Dedifferentiated amniotic fluid mesenchymal stem cell (primary cell): ENCODE results near the gene ADGRD1.
"Not testable (repeated sequence)": the region's sequence is repeated elsewhere in the genome, so short reads cannot be mapped to it uniquely, and the experiment has no call there.

Experiments used
- DNase-seq: peaks from one replicate; pipeline ENCODE4 v3.0.0-alpha.2; 2016; ENCODE audit errors: extremely low spot score

Gene ADGRD1

GRCh38 chr12:130987151-130987931 lies 33.6 kb downstream of the ADGRD1 start:
- DNase-seq = no peak

- no peak for DNase-seq
Measured at GRCh38 chr12:130988261-130988660, 34.6 kb downstream of the ADGRD1 start.

DNA sequence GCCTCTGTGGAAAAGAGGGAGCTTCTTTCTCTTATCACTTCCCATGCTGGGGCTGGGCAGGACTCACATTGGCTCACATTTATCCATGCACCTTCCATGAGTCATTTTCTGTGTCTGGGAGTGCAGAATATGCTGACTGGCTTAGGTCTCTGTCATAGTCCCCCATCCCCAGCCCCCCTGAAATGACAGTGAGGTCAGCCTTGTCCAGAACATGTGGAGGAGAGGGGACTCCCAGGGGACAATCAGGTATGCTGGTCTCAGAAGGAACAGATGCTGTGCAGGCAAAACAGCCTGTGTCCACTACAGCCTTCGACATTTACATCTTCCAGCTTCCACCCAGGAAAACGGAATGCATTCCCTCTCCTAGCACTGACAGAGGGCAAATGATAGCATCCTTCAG lies 35.0 kb downstream of the ADGRD1 start:
- no peak for DNase-seq

DNA sequence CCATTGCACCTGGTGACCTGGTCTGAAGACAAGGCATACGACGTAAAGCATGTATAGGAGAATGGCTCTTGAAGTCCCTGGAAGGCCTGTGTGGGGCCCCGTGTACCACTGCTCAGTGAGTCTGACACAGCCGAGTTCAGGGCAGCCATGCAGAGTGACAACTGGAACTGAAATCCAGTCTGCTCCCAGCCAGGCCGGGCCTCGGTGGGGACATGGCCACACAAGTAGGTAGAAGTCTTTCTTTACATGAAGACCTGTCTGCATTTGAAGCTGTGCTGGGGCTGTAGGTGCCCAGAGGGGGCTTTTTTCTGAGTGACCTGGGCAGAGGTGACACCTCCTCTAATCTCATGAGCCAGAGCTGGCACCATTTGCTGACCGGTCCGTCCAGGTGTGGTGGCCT lies 35.7 kb downstream of the ADGRD1 start:
- no peak for DNase-seq

DNA sequence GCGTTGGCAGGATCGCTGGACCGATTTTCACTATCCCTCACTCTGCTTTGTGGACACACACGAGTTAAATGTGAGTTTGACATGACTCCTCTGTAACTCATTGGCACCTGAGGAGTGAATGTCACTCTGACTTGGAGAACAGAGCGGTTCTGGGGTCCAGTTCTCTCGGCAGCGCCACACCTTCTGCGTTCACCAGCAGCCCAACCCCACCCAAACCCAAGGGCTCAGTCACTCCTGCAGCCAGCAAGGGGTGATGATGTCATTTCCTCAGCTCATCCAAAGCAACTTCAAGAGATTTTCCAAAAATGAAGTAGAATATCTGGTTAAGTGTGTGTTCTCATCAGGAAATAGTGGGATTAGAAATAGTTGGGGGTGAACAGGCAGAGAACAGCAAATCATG lies 36.3 kb downstream of the ADGRD1 start:
- DNase-seq = no peak

GRCh38 chr12:130992448-130992847 lies 38.7 kb downstream of the ADGRD1 start:
- DNase-seq = no peak

- no peak for DNase-seq
Measured at GRCh38 chr12:130992979-130993538, 39.4 kb downstream of the ADGRD1 start.

- DNase-seq = no peak
Measured at GRCh38 chr12:130993759-130994670, 40.3 kb downstream of the ADGRD1 start.

GRCh38 chr12:130994821-130995375 lies 41.2 kb downstream of the ADGRD1 start:
- no peak for DNase-seq

DNA sequence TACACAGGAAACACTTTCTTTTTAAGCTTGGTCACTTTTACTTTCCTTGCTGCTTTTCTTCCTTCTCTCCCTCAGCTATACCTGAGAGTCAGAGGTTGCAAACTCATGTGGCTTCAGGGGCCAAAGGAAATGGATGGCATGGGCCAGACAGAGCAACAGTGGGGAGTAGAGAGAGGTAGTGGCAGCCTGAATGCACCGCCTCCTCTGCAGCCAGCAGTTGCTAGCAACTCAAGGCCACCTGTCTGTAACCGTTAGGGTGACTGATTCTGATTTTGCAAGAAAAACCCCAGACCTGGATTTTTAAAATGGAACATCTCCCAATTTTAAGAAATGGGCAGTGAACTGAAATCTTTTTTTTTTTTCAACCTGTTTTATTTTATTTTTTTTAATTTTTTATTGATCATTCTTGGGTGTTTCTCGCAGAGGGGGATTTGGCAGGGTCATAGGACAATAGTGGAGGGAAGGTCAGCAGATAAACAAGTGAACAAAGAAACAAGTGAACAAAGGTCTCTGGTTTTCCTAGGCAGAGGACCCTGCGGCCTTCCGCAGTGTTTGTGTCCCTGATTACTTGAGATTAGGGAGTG lies 41.8 kb downstream of the ADGRD1 start:
- not testable (repeated sequence) for DNase-seq

- DNase-seq = no peak
Measured at GRCh38 chr12:130998136-130998535, 44.4 kb downstream of the ADGRD1 start.

DNA sequence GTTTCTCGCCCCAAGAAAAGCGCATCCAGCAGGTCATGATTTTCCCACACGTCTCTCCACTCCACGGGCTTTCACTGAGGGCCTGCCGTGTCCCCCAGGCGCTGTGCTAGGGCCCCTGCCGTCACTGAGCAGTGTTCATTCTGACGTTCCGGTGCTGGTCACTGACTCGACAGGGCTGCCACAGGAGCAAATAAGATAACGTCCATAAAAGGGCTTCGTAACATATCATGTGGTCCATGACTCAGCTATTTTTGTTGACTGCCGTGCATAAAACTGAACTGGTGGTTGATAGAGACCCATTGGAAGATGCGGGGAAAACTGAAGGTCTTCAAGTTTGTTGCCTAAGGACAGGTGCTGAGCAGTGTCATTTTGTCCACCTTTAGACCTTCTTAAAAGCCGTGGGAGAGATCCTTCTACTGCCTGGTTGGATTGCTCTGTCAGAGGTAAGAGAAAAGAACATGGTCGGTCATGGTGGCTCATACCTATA lies 46.3 kb downstream of the ADGRD1 start:
- no peak for DNase-seq

DNA sequence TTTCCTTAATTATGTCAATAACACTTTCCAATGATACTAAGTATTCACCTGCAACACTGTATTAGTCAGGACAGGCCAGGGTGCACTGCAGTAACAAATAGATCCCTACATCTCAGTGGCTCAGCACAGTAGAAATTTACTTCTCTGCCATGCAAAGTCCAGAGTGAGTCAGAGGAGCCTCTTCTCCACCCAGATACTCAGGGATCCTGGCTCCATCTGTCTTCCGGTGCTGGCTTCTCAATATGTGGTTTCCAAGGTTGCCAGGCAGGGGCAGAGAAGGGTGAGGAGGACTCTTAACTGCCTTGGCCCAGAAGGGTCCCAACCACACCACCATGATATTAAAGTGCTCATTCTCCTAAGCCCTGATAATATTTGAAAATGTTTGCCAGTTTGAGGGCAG lies 47.8 kb downstream of the ADGRD1 start:
- DNase-seq = no peak

GRCh38 chr12:131002216-131002631 lies 48.5 kb downstream of the ADGRD1 start:
- no peak for DNase-seq

- no peak for DNase-seq
Measured at GRCh38 chr12:131003036-131003715, 49.5 kb downstream of the ADGRD1 start.

- DNase-seq = no peak
Measured at GRCh38 chr12:131003716-131004045, 50.0 kb downstream of the ADGRD1 start.

GRCh38 chr12:131004166-131004565 lies 50.5 kb downstream of the ADGRD1 start:
- no peak for DNase-seq

GRCh38 chr12:131005161-131006035 lies 51.7 kb downstream of the ADGRD1 start:
- DNase-seq = no peak

- no peak for DNase-seq
Measured at GRCh38 chr12:131006036-131006735, 52.5 kb downstream of the ADGRD1 start.
